Kidney epithelial cell (primary cell): ENCODE results near the gene CPED1. TPM values are rescaled to one million over a fixed set of nuclear protein-coding genes. Genes with fewer than 3 reads are reported as not detected.
A peak's percentile ranks its signal among the peaks of the same experiment; 100 is the strongest.

ENCODE experiments used
- DNase-seq: peaks from one replicate; pipeline ENCODE4 v3.0.0-alpha.2; 2010; ENCODE audit warnings: low read depth
- H3K27me3 ChIP-seq: 2 replicates; pipeline ENCODE4 v1.6.0; 2011; ENCODE audit warnings: low read length; ENCODE audit not compliant: control insufficient read depth, insufficient read depth
- H3K36me3 ChIP-seq: 2 replicates; pipeline ENCODE4 v1.5.1; 2011; ENCODE audit warnings: low read length; ENCODE audit not compliant: control insufficient read depth, insufficient read depth
- H3K4me3 ChIP-seq: 2 replicates; pipeline ENCODE4 v1.5.1; 2011; ENCODE audit warnings: low read depth, mild to moderate bottlenecking, control low read depth, low read length
- total RNA-seq: library from RNA; depleted of rRNA; stranded (reverse); fragments of >200 nt; gene quantifications from 2 replicates; pipeline ENCODE4 v1.2.3, GENCODE V29; 2015
- TF ChIP-seq, protein P1 (sequence below): IDR thresholded peaks from 2 replicates; pipeline ENCODE4 v1.5.1; 2011; ENCODE audit warnings: mild to moderate bottlenecking, moderate library complexity, low read length, control low read depth, inconsistent platforms; ENCODE audit not compliant: insufficient read depth, poor library complexity, severe bottlenecking

The CPED1 gene
- total RNA-seq, result 3.1 and 3.2 TPM in 2 replicates

DNA sequence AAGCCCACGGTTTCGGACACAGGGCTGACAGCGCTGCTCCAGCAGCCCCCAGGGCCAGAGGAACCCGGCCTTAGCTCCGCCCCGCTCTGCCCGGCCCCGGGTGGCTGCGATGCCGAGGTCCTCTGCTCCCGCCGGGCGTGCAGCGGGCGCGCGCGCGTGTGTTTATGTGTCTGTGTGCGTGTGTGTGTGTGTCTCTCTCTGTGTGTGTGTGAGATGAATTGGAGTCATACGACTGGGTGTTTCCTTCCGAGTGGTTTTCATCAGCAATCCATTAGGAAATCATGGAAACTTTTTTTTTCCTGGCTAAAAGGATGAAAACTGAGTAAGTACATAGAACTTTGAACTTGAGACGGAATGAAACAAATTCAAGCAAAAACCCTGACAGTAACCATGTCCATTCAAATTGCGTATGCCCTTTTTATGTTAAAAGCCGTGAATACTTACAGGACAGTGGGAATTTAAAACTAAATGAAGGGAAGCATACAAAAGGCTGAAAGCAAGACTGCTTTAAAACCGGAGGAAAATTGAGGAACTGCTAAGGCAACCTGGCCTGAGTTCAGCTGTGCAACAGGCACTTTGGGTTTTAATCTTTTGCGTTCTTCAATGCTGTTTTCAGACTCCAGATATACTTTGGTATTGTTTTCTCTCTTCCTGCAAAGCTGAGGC, at the start of gene CPED1:
Gene CPED1, plus strand, starts transcription at position 121 of the 666 bp plus-strand sequence. CDS start 911 bp downstream, outside the sequence.
- no peak for DNase-seq
- TF ChIP-seq, protein P1, sequence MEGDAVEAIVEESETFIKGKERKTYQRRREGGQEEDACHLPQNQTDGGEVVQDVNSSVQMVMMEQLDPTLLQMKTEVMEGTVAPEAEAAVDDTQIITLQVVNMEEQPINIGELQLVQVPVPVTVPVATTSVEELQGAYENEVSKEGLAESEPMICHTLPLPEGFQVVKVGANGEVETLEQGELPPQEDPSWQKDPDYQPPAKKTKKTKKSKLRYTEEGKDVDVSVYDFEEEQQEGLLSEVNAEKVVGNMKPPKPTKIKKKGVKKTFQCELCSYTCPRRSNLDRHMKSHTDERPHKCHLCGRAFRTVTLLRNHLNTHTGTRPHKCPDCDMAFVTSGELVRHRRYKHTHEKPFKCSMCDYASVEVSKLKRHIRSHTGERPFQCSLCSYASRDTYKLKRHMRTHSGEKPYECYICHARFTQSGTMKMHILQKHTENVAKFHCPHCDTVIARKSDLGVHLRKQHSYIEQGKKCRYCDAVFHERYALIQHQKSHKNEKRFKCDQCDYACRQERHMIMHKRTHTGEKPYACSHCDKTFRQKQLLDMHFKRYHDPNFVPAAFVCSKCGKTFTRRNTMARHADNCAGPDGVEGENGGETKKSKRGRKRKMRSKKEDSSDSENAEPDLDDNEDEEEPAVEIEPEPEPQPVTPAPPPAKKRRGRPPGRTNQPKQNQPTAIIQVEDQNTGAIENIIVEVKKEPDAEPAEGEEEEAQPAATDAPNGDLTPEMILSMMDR, result no peak

DNA sequence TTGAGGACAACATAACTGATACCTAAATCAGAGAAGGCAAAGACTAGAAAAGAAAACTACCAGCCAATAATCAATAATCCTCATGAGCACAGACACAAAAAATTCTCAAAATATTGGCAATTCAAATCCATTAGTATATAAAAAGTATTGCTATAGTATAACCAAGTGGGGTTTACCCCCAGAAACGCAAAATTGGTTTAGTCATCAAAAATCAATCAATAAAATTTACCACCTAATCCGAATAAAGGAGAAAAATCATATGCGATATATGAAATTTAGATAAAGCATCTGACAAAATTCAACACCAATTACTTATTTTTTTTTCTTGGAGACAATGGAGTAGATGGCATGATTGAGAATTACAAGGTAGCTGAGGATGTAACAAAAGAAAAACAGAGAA, 49.2 kb upstream of the CPED1 start:
- Histone ChIP-seq H3K36me3 (no peaks in the 10 kb centered on the region), H3K4me3 (no peak overlapping the region), H3K27me3 (no peaks in the 10 kb centered on the region)
- TF ChIP-seq, protein P1, result no peak
- no peak for DNase-seq

More for the DNA sequence above, at the start of gene CPED1:
- H3K27me3 ChIP-seq, result no peaks in the 10 kb centered on the region
- no peaks in the 10 kb centered on the region for H3K36me3 ChIP-seq
- H3K4me3 ChIP-seq, result peak within 1 kb of the TSS; percentile 45

DNA sequence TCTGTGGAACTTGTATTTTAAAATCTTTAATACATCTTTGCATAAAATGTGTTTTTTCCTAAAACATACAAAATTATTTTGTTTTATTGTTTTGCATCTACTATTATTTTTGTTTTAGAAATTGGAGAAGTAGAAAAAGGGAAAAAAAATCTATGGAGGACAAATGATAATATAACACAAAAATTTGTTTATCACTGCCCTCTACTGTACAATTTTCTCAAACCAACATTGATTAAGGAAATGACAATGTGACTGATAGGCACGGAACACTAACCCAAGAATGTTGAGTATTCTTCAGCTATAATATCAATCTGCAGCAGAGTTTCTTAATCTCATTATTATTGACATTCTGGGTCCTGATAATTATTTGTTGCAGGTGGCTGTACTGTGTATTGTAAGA, 47.4 kb upstream of the CPED1 start:
- no peak for DNase-seq
- H3K4me3 ChIP-seq, result no peak overlapping the region
- TF ChIP-seq, protein P1, result peak; percentile 18
- no peaks in the 10 kb centered on the region for H3K27me3 ChIP-seq
- H3K36me3 ChIP-seq, result no peaks in the 10 kb centered on the region

DNA sequence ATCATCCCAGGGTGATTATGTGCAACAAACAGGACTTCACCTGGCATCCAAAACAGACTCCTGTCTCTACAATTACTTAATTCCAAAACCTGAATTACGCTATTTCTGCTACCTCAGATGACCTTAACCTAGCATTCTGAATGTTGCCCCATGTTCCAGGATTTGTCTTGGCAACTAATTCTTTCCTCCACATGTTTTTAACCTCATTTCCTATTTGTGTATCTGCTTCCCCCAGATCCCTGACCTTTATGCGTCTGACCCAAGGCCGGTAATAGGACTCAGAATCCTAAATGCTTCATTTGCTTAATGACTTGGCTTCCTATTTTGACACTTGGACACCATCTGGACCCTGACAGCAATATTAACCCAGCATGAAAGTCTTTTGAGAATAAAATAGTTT, 46.7 kb upstream of the CPED1 start:
- Histone ChIP-seq H3K36me3 (no peaks in the 10 kb centered on the region), H3K27me3 (no peaks in the 10 kb centered on the region), H3K4me3 (no peak overlapping the region)
- no peak for DNase-seq
- TF ChIP-seq, protein P1, result no peak

- Histone ChIP-seq H3K36me3 (no peaks in the 10 kb centered on the region), H3K27me3 (no peaks in the 10 kb centered on the region), H3K4me3 (no peak overlapping the region)
- DNase-seq, result no peak
- TF ChIP-seq, protein P1, result no peak
Observed at GRCh38 chr7:120942861-120943260, 45.6 kb upstream of the CPED1 start.
